Psoas muscle (tissue), 8 donors: ENCODE results near the gene ADAM23. TPM values are rescaled to one million over a fixed set of nuclear protein-coding genes. Genes with fewer than 3 reads are reported as not detected.

ENCODE experiments used
- ATAC-seq, 4 donors: fragments of 200-7000 bp; cut with Tn5 transposase; one replicate each; pipeline ENCODE4 v1.9.1; 2020; ENCODE audit warnings: moderate library complexity in 3 of 4, mild to moderate bottlenecking in 2 of 4
- DNase-seq, 2 donors: peaks; one replicate each; pipeline ENCODE4 v3.0.0-alpha.2; 2020
- H3K27ac ChIP-seq: fragments of 200-600 bp; one replicate; pipeline ENCODE4 v1.8.0; 2022
- H3K27me3 ChIP-seq, 3 donors: fragments of 200-600 bp in 1 of 3; one replicate each; pipeline versions ENCODE4 v1.6.1 to v1.8.0; 2013 to 2022; ENCODE audit warnings: low read length in 2 of 3, mild to moderate bottlenecking in 2 of 3, moderate library complexity in 1 of 3; ENCODE audit not compliant: insufficient read depth in 3 of 3
- H3K36me3 ChIP-seq, 2 donors: fragments of 200-600 bp in 1 of 2; one replicate each; pipeline versions ENCODE4 v1.6.1 to v1.8.0; 2013 to 2022; ENCODE audit warnings: low read depth in 1 of 2, mild to moderate bottlenecking in 1 of 2, moderate library complexity in 1 of 2; ENCODE audit not compliant: insufficient read depth in 1 of 2
- H3K4me1 ChIP-seq: fragments of 200-600 bp; one replicate; pipeline ENCODE4 v1.8.0; 2022
- H3K4me3 ChIP-seq: fragments of 200-600 bp; one replicate; pipeline ENCODE4 v1.8.0; 2022; ENCODE audit warnings: mild to moderate bottlenecking
- H3K9me3 ChIP-seq: fragments of 200-600 bp; one replicate; pipeline ENCODE4 v1.8.0; 2022
- CTCF ChIP-seq: fragments of 200-600 bp; IDR thresholded peaks from one replicate; pipeline ENCODE4 v1.8.0; 2022; ENCODE audit warnings: antibody characterized with exemption
- WGBS, 3 donors: extraction: QIAGEN DNeasy Blood & Tissue Kit; methylation state at CpG; one replicate each; pipeline versions ENCODE4 v1.1.6 to v1.1.7; 2013; 5-methylcytosine and 5-hydroxymethylcytosine counted together
- intact Hi-C, 2 donors: fragments of 100-400 bp; cut with DNase I; formaldehyde crosslinking; loops; one replicate each; pipeline versions ENCODE4 v1.11.0 to v1.14.2; 2022
- polyA plus RNA-seq, 3 donors: library from polyadenylated mRNA; stranded (reverse); fragments of 200-250 nt; gene quantifications; one replicate each; pipeline ENCODE4 v1.2.3, GENCODE V29; 2013
- total RNA-seq, 4 donors: library from RNA; stranded (reverse); fragmentation: NEBNext Ultra II Directional in 2 of 4; extraction: Animal tissue kit (Norgen Biotek cat#: 25700) in 2 of 4; gene quantifications; one replicate each; pipeline versions ENCODE4 v1.2.1 to v1.2.4, GENCODE V29; 2021 to 2023
- donor health status: healthy with polysubstance abuse.
- donor health status: DM: no; HTN: no; CAD: no; lungs with moderate emphysema.
- donor health status: Bipolar disorder and iron deficiency.
- donor health status: healthy.
- donor health status: DM: yes; HTN: yes; CAD: no.
- donor health status: DM: no; HTN: no; CAD: no.
- donor health status: DM: no; HTN: no; CAD: no.
- donor health status: DM: yes; HTN: yes; CAD: no.

ADAM23 gene
- total and polyA plus RNA-seq, 7 donors, result 0.42 to 9.2 (median 6.0) TPM

- H3K36me3 ChIP-seq, result no peaks in the 10 kb centered on the region
- ATAC-seq (no peak), DNase-seq (no peak)
- no peak overlapping the region for H3K4me3 ChIP-seq
- WGBS, 3 donors, result 65 to 78% (median 71%) methylated on average over 2 of the region's 2 CpGs
- H3K9me3 ChIP-seq, result no peaks in the 10 kb centered on the region
- H3K27ac ChIP-seq, result no peak overlapping the region
- intact Hi-C loops, result no loop called here
- TF ChIP-seq CTCF, result no peak
- no peaks in the 10 kb centered on the region for H3K4me1 ChIP-seq
- H3K27me3 ChIP-seq, result no peaks in the 10 kb centered on the region
Observed at GRCh38 chr2:206423147-206423546, 20.2 kb upstream of the ADAM23 start.

DNA sequence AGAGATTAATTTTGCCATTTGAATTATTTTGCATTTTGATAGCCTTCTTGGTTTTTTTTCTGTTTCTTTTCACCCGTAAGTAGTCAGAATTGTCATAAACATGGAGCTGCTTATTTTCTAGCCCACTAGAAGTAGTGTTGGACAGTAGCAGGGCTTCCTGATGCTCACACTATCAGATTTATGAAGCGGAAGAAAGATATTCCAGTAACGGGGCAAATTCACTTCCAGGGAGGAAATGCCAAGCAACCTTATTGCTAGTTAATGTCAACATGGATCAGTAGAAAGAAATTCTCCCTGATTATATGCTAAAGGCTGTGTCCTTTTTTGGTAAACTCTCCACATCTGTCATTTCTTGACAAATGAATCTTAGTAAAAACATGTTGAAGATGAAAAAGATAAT lies 19.2 kb upstream of the ADAM23 start:
- Histone ChIP-seq H3K27me3 (no peaks in the 10 kb centered on the region), H3K4me3 (no peak overlapping the region), H3K27ac (no peak overlapping the region), H3K4me1 (no peaks in the 10 kb centered on the region), H3K36me3 (no peaks in the 10 kb centered on the region), H3K9me3 (no peaks in the 10 kb centered on the region)
- no peak for TF ChIP-seq CTCF
- WGBS, 3 donors, result 58 to 62% (median 61%) methylated on average over 3 of the region's 3 CpGs
- DNase-seq (no peak), ATAC-seq (no peak)
- intact Hi-C loops, result no loop called here

DNA sequence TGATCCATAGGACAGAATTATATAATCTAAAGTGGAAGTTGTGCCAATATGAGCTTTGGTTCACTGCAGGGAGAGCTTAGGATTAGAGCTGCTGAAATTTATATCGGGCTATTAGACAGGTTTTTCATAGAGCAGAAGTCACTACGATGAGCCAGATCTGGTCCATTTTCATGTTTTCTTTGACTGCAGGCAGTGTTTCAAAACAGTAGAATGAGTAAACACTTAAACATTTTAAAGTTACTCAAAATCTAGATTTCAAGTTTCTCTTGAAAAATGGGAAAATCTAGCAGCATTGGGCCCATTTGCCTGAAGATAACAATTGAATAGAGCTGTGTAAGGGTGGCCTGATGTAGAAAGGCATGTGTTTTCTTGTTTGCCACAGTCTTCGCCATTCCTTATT lies 14.5 kb upstream of the ADAM23 start:
- TF ChIP-seq CTCF, result no peak
- H3K9me3 ChIP-seq, result no peaks in the 10 kb centered on the region
- no peaks in the 10 kb centered on the region for H3K4me1 ChIP-seq
- no peaks in the 10 kb centered on the region for H3K36me3 ChIP-seq
- intact Hi-C loops, result no loop called here
- H3K27me3 ChIP-seq, result no peaks in the 10 kb centered on the region
- no peak for DNase-seq
- 92 to 97% (median 95%) methylated on average over 3 of the region's 3 CpGs for WGBS, 3 donors
- H3K27ac ChIP-seq, result no peak overlapping the region
- no peak overlapping the region for H3K4me3 ChIP-seq
- ATAC-seq, result no peak

DNA sequence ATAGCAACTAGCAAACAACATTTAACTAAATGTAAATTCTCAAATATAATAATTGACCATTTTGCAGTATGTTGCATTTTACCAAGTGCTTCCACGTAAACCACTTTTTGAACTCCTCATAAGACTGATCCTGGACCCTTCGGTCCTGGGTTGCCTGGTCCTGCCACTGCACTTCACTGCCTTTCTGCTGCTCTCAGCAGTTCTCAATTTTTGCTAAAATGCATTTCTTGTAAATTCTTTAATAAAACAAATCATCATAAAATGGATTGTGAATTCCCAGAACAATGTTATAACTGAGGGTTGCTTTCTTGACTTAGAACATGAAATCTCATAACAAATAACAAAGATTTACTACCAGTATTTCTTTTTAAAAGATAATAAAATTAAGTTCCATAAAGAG lies 12.9 kb upstream of the ADAM23 start:
- intact Hi-C loops, result no loop called here
- ATAC-seq (no peak), DNase-seq (no peak)
- no peak for TF ChIP-seq CTCF
- no peaks in the 10 kb centered on the region for H3K9me3 ChIP-seq
- H3K27ac ChIP-seq, result no peak overlapping the region
- 90 to 96% (median 93%) methylated on average over 2 of the region's 2 CpGs for WGBS, 3 donors
- no peak overlapping the region for H3K4me3 ChIP-seq
- no peaks in the 10 kb centered on the region for H3K27me3 ChIP-seq
- H3K36me3 ChIP-seq, result no peaks in the 10 kb centered on the region
- no peaks in the 10 kb centered on the region for H3K4me1 ChIP-seq

- Histone ChIP-seq H3K36me3 (no peaks in the 10 kb centered on the region), H3K4me1 (no peaks in the 10 kb centered on the region), H3K27me3 (no peaks in the 10 kb centered on the region), H3K9me3 (no peaks in the 10 kb centered on the region), H3K27ac (no peak overlapping the region), H3K4me3 (no peak overlapping the region)
- 73 to 84% (median 77%) methylated on average over 3 of the region's 3 CpGs for WGBS, 3 donors
- no peak for TF ChIP-seq CTCF
- intact Hi-C loops, result no loop called here
- ATAC-seq, result no peak
- no peak for DNase-seq
Observed at GRCh38 chr2:206431439-206431838, 11.9 kb upstream of the ADAM23 start.
